ENCODE measurements around the gene PALD1.

The PALD1 gene

GRCh38 chr10:70512149-70512639, 33.6 kb downstream of the PALD1 start:
- intact Hi-C loops (cut with micrococcal nuclease): no loop called here
- peaks cover 22% of the 10 kb centered on the region for H3K4me1 Mint-ChIP-seq (ENCODE audit: low read depth)
- H3K4me3 Mint-ChIP-seq: no peak overlapping the region
- H3K27me3 Mint-ChIP-seq: peaks cover 14% of the 10 kb centered on the region
- H3K36me3 Mint-ChIP-seq (ENCODE audit: low read depth): no peaks in the 10 kb centered on the region
- H3K27ac Mint-ChIP-seq: no peak overlapping the region
- no peaks in the 10 kb centered on the region for H3K9me3 Mint-ChIP-seq

DNA sequence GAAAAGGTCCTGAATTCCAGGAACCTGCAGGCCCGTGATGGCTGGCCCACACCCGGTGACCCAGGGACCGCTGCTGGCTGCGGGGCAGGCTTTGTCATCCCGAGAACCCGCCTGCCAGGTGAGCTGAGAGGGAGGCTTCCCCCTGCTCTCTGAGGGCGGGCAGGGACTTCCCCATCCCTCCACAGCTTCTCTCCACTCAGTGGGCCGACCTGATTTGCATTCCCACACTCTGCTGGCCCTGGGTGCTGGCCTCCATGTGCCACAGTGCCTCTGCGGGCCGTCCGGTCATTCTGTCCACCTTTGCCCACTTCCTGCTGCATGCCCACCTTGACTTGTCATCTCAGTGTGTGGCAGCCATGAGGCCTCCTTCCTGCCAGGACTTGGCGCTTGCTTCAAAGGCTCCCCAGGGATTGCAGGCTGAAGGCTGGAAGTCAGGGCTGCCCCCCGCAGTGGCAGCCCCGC, 35.3 kb downstream of the PALD1 start:
- no peak overlapping the region for H3K27ac Mint-ChIP-seq
- intact Hi-C loops (cut with micrococcal nuclease): no loop called here
- no peaks in the 10 kb centered on the region for H3K9me3 Mint-ChIP-seq
- peaks cover 8% of the 10 kb centered on the region for H3K4me1 Mint-ChIP-seq (ENCODE audit: low read depth)
- no peak overlapping the region for H3K4me3 Mint-ChIP-seq
- H3K27me3 Mint-ChIP-seq: peaks cover 9% of the 10 kb centered on the region
- no peaks in the 10 kb centered on the region for H3K36me3 Mint-ChIP-seq (ENCODE audit: low read depth)

GRCh38 chr10:70514591-70514990, 36.0 kb downstream of the PALD1 start:
- Mint-ChIP-seq H3K27ac (no peak overlapping the region), H3K9me3 (no peaks in the 10 kb centered on the region), H3K27me3 (peaks cover 3% of the 10 kb centered on the region), H3K4me1 (ENCODE audit: low read depth) (peaks cover 1% of the 10 kb centered on the region), H3K4me3 (no peak overlapping the region), H3K36me3 (ENCODE audit: low read depth) (no peaks in the 10 kb centered on the region)
- intact Hi-C loops (cut with micrococcal nuclease): no loop called here

- Mint-ChIP-seq H3K27me3 (peaks cover 2% of the 10 kb centered on the region), H3K9me3 (no peaks in the 10 kb centered on the region), H3K4me1 (ENCODE audit: low read depth) (no peaks in the 10 kb centered on the region), H3K36me3 (ENCODE audit: low read depth) (no peaks in the 10 kb centered on the region), H3K27ac (no peak overlapping the region), H3K4me3 (no peak overlapping the region)
- intact Hi-C loops (cut with micrococcal nuclease): no loop called here
These were observed 36.6 kb downstream of the PALD1 start for GRCh38 chr10:70515035-70515667.

DNA sequence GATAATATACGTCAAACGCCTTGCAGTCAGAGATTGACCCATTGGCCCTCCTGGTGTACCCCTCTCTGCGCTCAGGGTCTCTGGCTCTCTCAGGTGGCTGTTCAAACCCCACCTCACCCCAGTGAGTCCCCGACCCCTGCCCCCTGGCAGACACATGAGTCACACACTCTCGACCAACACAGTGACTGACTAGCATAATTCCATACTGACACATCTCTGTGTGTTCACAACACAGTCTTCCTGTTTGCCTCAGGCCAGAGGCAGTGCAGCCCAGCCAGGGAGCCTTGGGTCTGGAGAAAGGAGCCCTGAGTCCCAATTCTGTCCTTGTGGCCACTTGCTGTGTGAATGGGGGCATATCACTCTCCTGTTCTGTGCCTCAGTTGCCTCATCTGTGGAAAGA, 40.1 kb downstream of the PALD1 start:
- intact Hi-C loops (cut with micrococcal nuclease): no loop called here
- peaks cover 7% of the 10 kb centered on the region for H3K4me1 Mint-ChIP-seq (ENCODE audit: low read depth)
- H3K27ac Mint-ChIP-seq: no peak overlapping the region

GRCh38 chr10:70523057-70523456, 44.5 kb downstream of the PALD1 start:
- Mint-ChIP-seq H3K9me3 (no peaks in the 10 kb centered on the region), H3K36me3 (ENCODE audit: low read depth) (no peaks in the 10 kb centered on the region), H3K4me1 (ENCODE audit: low read depth) (peaks cover 7% of the 10 kb centered on the region), H3K27me3 (no peaks in the 10 kb centered on the region), H3K4me3 (no peak overlapping the region), H3K27ac (no peak overlapping the region)
- intact Hi-C loops (cut with micrococcal nuclease): no loop called here

More for the DNA sequence above, 40.1 kb downstream of the PALD1 start:
- Mint-ChIP-seq H3K36me3 (ENCODE audit: low read depth) (no peaks in the 10 kb centered on the region), H3K4me3 (no peak overlapping the region), H3K27me3 (no peaks in the 10 kb centered on the region), H3K9me3 (no peaks in the 10 kb centered on the region)

DNA sequence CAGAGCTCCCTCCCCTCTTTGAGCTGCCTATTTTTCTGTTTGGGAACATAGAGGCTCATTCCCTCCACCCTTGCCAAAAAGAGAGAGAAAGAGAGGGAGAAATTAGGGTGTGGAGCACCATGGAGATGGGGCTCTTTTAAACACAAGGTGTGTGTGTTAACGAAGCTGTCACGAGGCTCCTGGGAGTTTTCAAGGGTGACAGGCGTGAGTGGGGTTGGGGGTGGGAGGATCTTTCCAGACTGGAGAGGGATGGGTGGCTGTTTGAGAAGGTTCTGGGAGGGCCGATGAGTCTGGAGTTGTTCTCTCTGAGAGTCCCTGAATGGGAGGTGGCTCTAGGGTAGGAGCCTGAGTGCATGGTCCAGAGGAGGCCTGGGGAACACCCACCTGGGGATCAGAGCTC, 45.0 kb downstream of the PALD1 start:
- no peak overlapping the region for H3K4me3 Mint-ChIP-seq
- H3K27ac Mint-ChIP-seq: no peak overlapping the region
- peaks cover 7% of the 10 kb centered on the region for H3K4me1 Mint-ChIP-seq (ENCODE audit: low read depth)
- H3K9me3 Mint-ChIP-seq: no peaks in the 10 kb centered on the region
- H3K36me3 Mint-ChIP-seq (ENCODE audit: low read depth): no peaks in the 10 kb centered on the region
- H3K27me3 Mint-ChIP-seq: no peaks in the 10 kb centered on the region
- intact Hi-C loops (cut with micrococcal nuclease): no loop called here

DNA sequence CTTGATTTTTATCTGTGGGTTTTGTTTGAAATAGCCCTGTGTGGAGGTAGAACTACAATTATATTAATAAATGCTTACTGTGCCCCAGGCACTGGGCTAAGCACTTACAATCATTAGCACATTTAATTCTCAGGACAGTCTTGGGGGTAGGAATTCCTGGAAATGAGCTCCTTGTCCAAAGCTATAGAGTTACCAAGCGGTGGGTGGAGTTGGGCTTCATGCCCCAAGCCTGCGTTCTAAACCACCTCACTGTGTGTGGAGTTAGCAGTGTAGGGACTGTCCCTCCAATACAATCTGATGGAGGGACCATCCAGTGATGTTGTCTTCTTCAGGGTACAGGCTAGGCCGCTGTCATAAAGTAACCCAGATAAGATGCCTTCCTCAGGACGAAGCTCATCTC, 49.7 kb downstream of the PALD1 start:
- peaks cover 11% of the 10 kb centered on the region for H3K4me1 Mint-ChIP-seq (ENCODE audit: low read depth)
- H3K36me3 Mint-ChIP-seq (ENCODE audit: low read depth): peaks cover 14% of the 10 kb centered on the region
- H3K9me3 Mint-ChIP-seq: no peaks in the 10 kb centered on the region
- no peak overlapping the region for H3K27ac Mint-ChIP-seq
- H3K27me3 Mint-ChIP-seq: peaks cover 1% of the 10 kb centered on the region
- H3K4me3 Mint-ChIP-seq: no peak overlapping the region
- intact Hi-C loops (cut with micrococcal nuclease): loop anchor here (5.0 kb wide), 1 partner anchor 51 kb away; the partner anchor contains the start of gene PALD1

- intact Hi-C loops (cut with micrococcal nuclease): loop anchor here (5.0 kb wide), 1 partner anchor 52 kb away; the partner anchor contains the start of gene PALD1
- no peak overlapping the region for H3K27ac Mint-ChIP-seq
- no peaks in the 10 kb centered on the region for H3K9me3 Mint-ChIP-seq
- no peak overlapping the region for H3K4me3 Mint-ChIP-seq
- peaks cover 1% of the 10 kb centered on the region for H3K27me3 Mint-ChIP-seq
- H3K4me1 Mint-ChIP-seq (ENCODE audit: low read depth): peaks cover 11% of the 10 kb centered on the region
- H3K36me3 Mint-ChIP-seq (ENCODE audit: low read depth): peaks cover 16% of the 10 kb centered on the region
These were observed 50.3 kb downstream of the PALD1 start for GRCh38 chr10:70528741-70529362.

DNA sequence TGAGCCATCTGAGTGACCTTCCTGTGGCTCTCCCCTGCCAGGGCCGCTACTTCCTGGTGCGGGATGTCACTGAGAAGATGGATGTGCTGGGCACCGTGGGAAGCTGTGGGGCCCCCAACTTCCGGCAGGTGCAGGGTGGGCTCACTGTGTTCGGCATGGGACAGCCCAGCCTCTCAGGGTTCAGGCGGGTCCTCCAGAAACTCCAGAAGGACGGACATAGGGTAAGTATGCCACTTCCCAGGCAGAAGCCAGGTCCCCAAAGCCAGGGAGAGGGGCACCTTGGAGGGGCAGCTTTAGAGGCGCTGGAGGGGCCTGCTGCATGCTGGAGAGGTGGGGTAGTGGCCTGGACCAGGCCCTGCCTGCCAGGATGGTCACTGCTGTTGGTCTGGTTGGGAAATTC, 51.3 kb downstream of the PALD1 start:
- H3K36me3 Mint-ChIP-seq (ENCODE audit: low read depth): peaks cover 26% of the 10 kb centered on the region
- intact Hi-C loops (cut with micrococcal nuclease): loop anchor here (5.0 kb wide), 1 partner anchor 53 kb away; the partner anchor contains the start of gene PALD1
- no peak overlapping the region for H3K27ac Mint-ChIP-seq
- peaks cover 11% of the 10 kb centered on the region for H3K4me1 Mint-ChIP-seq (ENCODE audit: low read depth)
- no peak overlapping the region for H3K4me3 Mint-ChIP-seq
- H3K27me3 Mint-ChIP-seq: peaks cover 1% of the 10 kb centered on the region
- no peaks in the 10 kb centered on the region for H3K9me3 Mint-ChIP-seq

GRCh38 chr10:70530315-70530714, 51.7 kb downstream of the PALD1 start:
- H3K36me3 Mint-ChIP-seq (ENCODE audit: low read depth): peaks cover 27% of the 10 kb centered on the region
- intact Hi-C loops (cut with micrococcal nuclease): no loop called here

GRCh38 chr10:70532554-70533188, 54.1 kb downstream of the PALD1 start:
- peaks cover 1% of the 10 kb centered on the region for H3K27me3 Mint-ChIP-seq
- peaks cover 11% of the 10 kb centered on the region for H3K4me1 Mint-ChIP-seq (ENCODE audit: low read depth)
- peaks cover 8% of the 10 kb centered on the region for H3K9me3 Mint-ChIP-seq
- intact Hi-C loops (cut with micrococcal nuclease): no loop called here
- no peak overlapping the region for H3K4me3 Mint-ChIP-seq
- H3K36me3 Mint-ChIP-seq (ENCODE audit: low read depth): peaks cover 32% of the 10 kb centered on the region
- H3K27ac Mint-ChIP-seq: no peak overlapping the region

More at GRCh38 chr10:70530315-70530714, 51.7 kb downstream of the PALD1 start:
- no peak overlapping the region for H3K27ac Mint-ChIP-seq
- peaks cover 11% of the 10 kb centered on the region for H3K4me1 Mint-ChIP-seq (ENCODE audit: low read depth)
- no peak overlapping the region for H3K4me3 Mint-ChIP-seq
- H3K27me3 Mint-ChIP-seq: peaks cover 1% of the 10 kb centered on the region
- peaks cover 2% of the 10 kb centered on the region for H3K9me3 Mint-ChIP-seq

DNA sequence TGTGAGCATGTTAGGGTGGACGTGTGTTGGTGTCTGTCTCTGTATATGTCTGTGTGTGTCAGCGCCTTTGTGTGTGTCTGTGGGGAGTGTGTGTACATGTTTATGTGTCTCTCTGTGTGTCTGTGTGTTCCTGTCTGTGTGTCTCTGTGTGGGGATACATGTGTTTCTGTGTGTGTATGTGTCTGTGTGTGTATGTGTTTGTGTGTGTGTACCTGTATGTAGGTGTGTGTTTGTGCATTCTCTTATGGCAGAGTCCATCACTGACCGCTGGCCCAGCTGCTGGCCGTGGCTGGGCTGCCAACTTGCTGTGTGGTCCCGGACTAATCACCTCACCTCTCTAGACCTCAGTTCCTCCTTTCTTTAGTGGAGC, 54.6 kb downstream of the PALD1 start:
- no peak overlapping the region for H3K27ac Mint-ChIP-seq
- H3K36me3 Mint-ChIP-seq (ENCODE audit: low read depth): peaks cover 32% of the 10 kb centered on the region
- peaks cover 11% of the 10 kb centered on the region for H3K4me1 Mint-ChIP-seq (ENCODE audit: low read depth)

DNA sequence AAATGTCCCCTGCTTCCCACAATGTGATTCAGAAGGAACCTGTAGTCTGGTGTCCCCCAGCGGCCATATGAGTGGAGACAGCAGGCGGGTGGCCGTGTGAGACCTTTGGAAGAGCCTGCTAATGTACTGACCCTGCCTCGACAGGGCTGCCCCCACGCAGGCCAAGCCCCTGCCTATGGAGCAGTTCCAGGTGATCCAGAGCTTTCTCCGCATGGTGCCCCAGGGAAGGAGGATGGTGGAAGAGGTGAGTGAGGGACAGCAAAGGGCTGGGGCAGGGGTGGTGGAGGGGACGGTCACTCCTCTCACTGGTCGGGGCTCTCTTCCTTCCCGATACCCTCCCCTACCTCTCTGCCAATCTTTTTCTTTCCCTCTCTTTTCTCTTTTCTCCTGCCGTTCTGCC, 55.7 kb downstream of the PALD1 start:
- Mint-ChIP-seq H3K4me1 (ENCODE audit: low read depth) (peaks cover 11% of the 10 kb centered on the region), H3K36me3 (ENCODE audit: low read depth) (peaks cover 32% of the 10 kb centered on the region), H3K27ac (no peak overlapping the region), H3K4me3 (no peak overlapping the region), H3K9me3 (peaks cover 8% of the 10 kb centered on the region), H3K27me3 (peaks cover 1% of the 10 kb centered on the region)
- intact Hi-C loops (cut with micrococcal nuclease): no loop called here

More for the DNA sequence above, 54.6 kb downstream of the PALD1 start:
- intact Hi-C loops (cut with micrococcal nuclease): no loop called here
- peaks cover 1% of the 10 kb centered on the region for H3K27me3 Mint-ChIP-seq
- H3K9me3 Mint-ChIP-seq: peaks cover 8% of the 10 kb centered on the region
- H3K4me3 Mint-ChIP-seq: no peak overlapping the region
